Ovary (tissue), 3 donors: Measurements from ENCODE around the gene B4GAT1.

ENCODE experiments used
- CTCF ChIP-seq, 3 donors: fragments of 450-650 bp in 2 of 3; fragments of 200-600 bp in 1 of 3; IDR thresholded peaks; one replicate each; pipeline versions ENCODE4 v1.5.1 to v1.8.0; 2016 to 2022; ENCODE audit warnings: antibody characterized with exemption in 3 of 3, mild to moderate bottlenecking in 1 of 3
- POLR2A ChIP-seq: fragments of 450-650 bp; IDR thresholded peaks from one replicate; pipeline ENCODE4 v1.6.1; 2017; ENCODE audit warnings: antibody characterized with exemption, mild to moderate bottlenecking, moderate library complexity
- donor health status: DM: no; HTN: no; CAD: no.

DNA sequence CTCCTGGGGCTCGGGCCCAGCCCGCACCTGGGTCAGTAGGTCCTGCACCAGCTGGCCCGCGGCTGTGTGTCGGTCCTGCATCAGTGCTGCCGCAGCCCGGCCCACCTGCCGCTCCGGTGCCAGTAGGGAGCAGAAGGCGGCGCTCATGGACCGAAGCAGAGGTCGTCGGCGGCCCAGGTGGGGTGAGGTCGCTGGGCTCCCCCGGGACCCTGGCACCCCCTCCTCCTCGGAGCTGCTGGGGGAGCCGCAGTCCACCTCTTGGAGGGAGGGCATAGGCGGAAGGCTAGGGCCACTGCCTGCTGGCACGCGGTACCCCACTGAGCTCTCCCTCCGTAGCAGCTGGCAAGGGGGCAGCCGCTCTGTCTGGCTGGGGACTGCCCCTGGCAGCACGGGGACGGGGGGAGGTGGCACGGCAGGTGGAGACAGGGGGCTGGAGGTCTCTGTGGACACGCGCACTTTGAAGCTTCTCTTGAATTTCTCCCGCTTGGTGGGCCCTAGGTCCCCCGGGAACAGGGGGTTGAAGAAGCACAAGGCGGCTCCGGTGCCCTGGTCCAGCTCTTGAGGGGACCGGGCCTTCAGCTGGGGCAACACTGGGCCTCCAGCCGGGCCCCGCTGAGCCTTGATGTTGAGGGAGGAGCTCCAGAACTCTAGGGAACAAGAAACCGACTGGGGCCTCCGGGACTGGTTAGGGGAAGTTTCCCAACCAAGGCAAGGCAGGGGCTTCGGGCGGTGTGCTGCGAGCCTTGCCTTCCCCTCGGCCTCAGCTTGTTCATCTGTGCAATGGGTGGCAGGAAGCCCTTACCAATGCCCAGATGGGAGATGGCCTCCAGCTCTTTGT, 12.6 kb downstream of the B4GAT1 start:
- TF ChIP-seq CTCF (IDR thresholded peaks at IDR 0.05) = no peak
- no peak for TF ChIP-seq POLR2A
